Inflammatory macrophage treated with lipopolysaccharide for 4 hours (primary cell): ENCODE results near the gene PRTN3.
"Not testable (repeated sequence)": the region's sequence is repeated elsewhere in the genome, so short reads cannot be mapped to it uniquely, and the experiment has no call there.

Experiments
- DNase-seq: peaks from one replicate; pipeline ENCODE4 v3.0.0-alpha.2; 2020

Gene PRTN3

GRCh38 chr19:849195-849594 is 8.4 kb downstream of the PRTN3 start:
- DNase-seq: not testable (repeated sequence)

GRCh38 chr19:850221-850978 is 9.6 kb downstream of the PRTN3 start:
- peak; percentile 49 for DNase-seq

- no peak for DNase-seq
Measured at GRCh38 chr19:850979-851335, 10.2 kb downstream of the PRTN3 start.

- DNase-seq: no peak
Measured at GRCh38 chr19:852136-853013, 11.6 kb downstream of the PRTN3 start, which contains the start of gene ELANE. Gene ELANE, plus strand, starts transcription at chr19:852303. Its CDS starts 26 bp downstream, at chr19:852329.

GRCh38 chr19:853014-853585 is 12.3 kb downstream of the PRTN3 start:
- DNase-seq: no peak

GRCh38 chr19:853614-854220 is 12.9 kb downstream of the PRTN3 start:
- not testable (repeated sequence) for DNase-seq

- DNase-seq: no peak
Measured at GRCh38 chr19:854549-854948, 13.8 kb downstream of the PRTN3 start.

GRCh38 chr19:855142-855541 is 14.3 kb downstream of the PRTN3 start:
- DNase-seq: no peak

- DNase-seq: no peak
Measured at GRCh38 chr19:855566-856120, 14.8 kb downstream of the PRTN3 start.

GRCh38 chr19:858284-858683 is 17.5 kb downstream of the PRTN3 start:
- no peak for DNase-seq

- peak; percentile 40 for DNase-seq
Measured at GRCh38 chr19:858868-859843, 18.4 kb downstream of the PRTN3 start, which contains the start of gene CFD. Gene CFD, plus strand, starts transcription at chr19:859664. Its CDS starts 26 bp downstream, at chr19:859690.

GRCh38 chr19:861141-861755 is 20.4 kb downstream of the PRTN3 start:
- DNase-seq: no peak

- peak; percentile 59 for DNase-seq
Measured at GRCh38 chr19:861756-862580, 21.2 kb downstream of the PRTN3 start.

GRCh38 chr19:862581-863314 is 21.9 kb downstream of the PRTN3 start:
- DNase-seq: peak; percentile 58

GRCh38 chr19:863315-863620 is 22.5 kb downstream of the PRTN3 start:
- peak; percentile 31 for DNase-seq

GRCh38 chr19:866769-867300 is 26.0 kb downstream of the PRTN3 start:
- DNase-seq: no peak

- DNase-seq: no peak
Measured at GRCh38 chr19:867301-867793, 26.5 kb downstream of the PRTN3 start.

- no peak for DNase-seq
Measured at GRCh38 chr19:867855-868457, 27.2 kb downstream of the PRTN3 start.
